Liver (tissue), 3 donors: ENCODE results near the gene C18orf32.
A peak's percentile ranks its signal among the peaks of the same experiment; 100 is the strongest.

Experiments
- ATF3 ChIP-seq: IDR thresholded peaks from 2 replicates; pipeline ENCODE4 v1.6.1; 2016; ENCODE audit warnings: antibody characterized with exemption
- EGR1 ChIP-seq, 2 donors: IDR thresholded peaks; 2 replicates each; pipeline ENCODE4 v1.6.1; 2016 to 2018; ENCODE audit warnings: antibody characterized with exemption in 2 of 2, low read depth in 2 of 2
- FOXA1 ChIP-seq: IDR thresholded peaks from 2 replicates; pipeline ENCODE4 v1.6.1; 2016; ENCODE audit warnings: antibody characterized with exemption
- GABPA ChIP-seq, 2 donors: IDR thresholded peaks in 1 of 2; conservative IDR thresholded peaks in 1 of 2; 2 replicates each; pipeline ENCODE4 v1.6.1; 2016; ENCODE audit warnings: antibody characterized with exemption in 2 of 2, mild to moderate bottlenecking in 1 of 2, moderate library complexity in 1 of 2
- HNF4A ChIP-seq, 2 donors: conservative IDR thresholded peaks; 2 replicates each; pipeline ENCODE4 v1.6.1; 2016; ENCODE audit warnings: antibody characterized with exemption in 2 of 2, mild to moderate bottlenecking in 2 of 2
- NR2F2 ChIP-seq: IDR thresholded peaks from 2 replicates; pipeline ENCODE4 v1.6.1; 2016; ENCODE audit warnings: antibody characterized with exemption
- RAD21 ChIP-seq, 2 donors: IDR thresholded peaks; 2 replicates each; pipeline ENCODE4 v1.6.1; 2016; ENCODE audit warnings: antibody characterized with exemption in 2 of 2, mild to moderate bottlenecking in 2 of 2
- REST ChIP-seq: IDR thresholded peaks from 2 replicates; pipeline ENCODE4 v1.6.1; 2016; ENCODE audit warnings: antibody characterized with exemption, mild to moderate bottlenecking
- SP1 ChIP-seq: IDR thresholded peaks from 2 replicates; pipeline ENCODE4 v1.6.1; 2018; ENCODE audit warnings: antibody characterized with exemption, mild to moderate bottlenecking
- TAF1 ChIP-seq: conservative IDR thresholded peaks from 2 replicates; pipeline ENCODE4 v1.6.1; 2016; ENCODE audit warnings: antibody characterized with exemption, mild to moderate bottlenecking
- YY1 ChIP-seq: IDR thresholded peaks from 2 replicates; pipeline ENCODE4 v1.6.1; 2016; ENCODE audit warnings: antibody characterized with exemption, mild to moderate bottlenecking
- TF ChIP-seq, protein P1 (sequence below): fragments of 150-350 bp; IDR thresholded peaks from 2 replicates; pipeline ENCODE4 v1.5.1; 2017; ENCODE audit warnings: improper control_type of control experiment, low read depth, low read length; ENCODE audit not compliant: missing input control
- TF ChIP-seq, protein P2 (sequence below): IDR thresholded peaks from 2 replicates; pipeline ENCODE4 v1.6.1; 2016; ENCODE audit warnings: antibody characterized with exemption
- donor health status: healthy.
- donor health status: healthy.

GRCh38 chr18:49514577-49514976 lies 27.5 kb upstream of the C18orf32 start:
- TF ChIP-seq, protein P1, sequence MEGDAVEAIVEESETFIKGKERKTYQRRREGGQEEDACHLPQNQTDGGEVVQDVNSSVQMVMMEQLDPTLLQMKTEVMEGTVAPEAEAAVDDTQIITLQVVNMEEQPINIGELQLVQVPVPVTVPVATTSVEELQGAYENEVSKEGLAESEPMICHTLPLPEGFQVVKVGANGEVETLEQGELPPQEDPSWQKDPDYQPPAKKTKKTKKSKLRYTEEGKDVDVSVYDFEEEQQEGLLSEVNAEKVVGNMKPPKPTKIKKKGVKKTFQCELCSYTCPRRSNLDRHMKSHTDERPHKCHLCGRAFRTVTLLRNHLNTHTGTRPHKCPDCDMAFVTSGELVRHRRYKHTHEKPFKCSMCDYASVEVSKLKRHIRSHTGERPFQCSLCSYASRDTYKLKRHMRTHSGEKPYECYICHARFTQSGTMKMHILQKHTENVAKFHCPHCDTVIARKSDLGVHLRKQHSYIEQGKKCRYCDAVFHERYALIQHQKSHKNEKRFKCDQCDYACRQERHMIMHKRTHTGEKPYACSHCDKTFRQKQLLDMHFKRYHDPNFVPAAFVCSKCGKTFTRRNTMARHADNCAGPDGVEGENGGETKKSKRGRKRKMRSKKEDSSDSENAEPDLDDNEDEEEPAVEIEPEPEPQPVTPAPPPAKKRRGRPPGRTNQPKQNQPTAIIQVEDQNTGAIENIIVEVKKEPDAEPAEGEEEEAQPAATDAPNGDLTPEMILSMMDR = no peak
- TF ChIP-seq EGR1 (IDR thresholded peaks at IDR 0.05; ENCODE audit: low read depth in 2 of 2) = no peak
- no peak for TF ChIP-seq NR2F2
- TF ChIP-seq, protein P2, sequence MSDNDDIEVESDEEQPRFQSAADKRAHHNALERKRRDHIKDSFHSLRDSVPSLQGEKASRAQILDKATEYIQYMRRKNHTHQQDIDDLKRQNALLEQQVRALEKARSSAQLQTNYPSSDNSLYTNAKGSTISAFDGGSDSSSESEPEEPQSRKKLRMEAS = peak; percentile 63
- peak; percentile 51 for TF ChIP-seq YY1
- peak; percentile 60 for TF ChIP-seq SP1
- TF ChIP-seq RAD21 (IDR thresholded peaks at IDR 0.05) = peak; percentile 33 to 43
- TF ChIP-seq ATF3 = no peak
- no peak for TF ChIP-seq FOXA1
- peak; percentile 56 for TF ChIP-seq REST
- TF ChIP-seq GABPA (IDR thresholded peaks at IDR 0.05 in 1 of 2, conservative IDR thresholded peaks at IDR 0.05 in 1 of 2) = no peak
- TF ChIP-seq HNF4A (conservative IDR thresholded peaks at IDR 0.05) = peak; percentile 82 to 85
- TF ChIP-seq TAF1 = no peak
